ENCODE measurements around the gene PPP4C. TPM values are rescaled to one million over a fixed set of nuclear protein-coding genes. Genes with fewer than 3 reads are reported as not detected.

The PPP4C gene
- polyA plus RNA-seq, 1 donor from 2014 or later = 173 TPM

- H3K36me3 ChIP-seq (ENCODE audit: insufficient read depth, low read length) = no peaks in the 10 kb centered on the region
- no peaks in the 10 kb centered on the region for H3K9me2 ChIP-seq (ENCODE audit: insufficient read depth, low read length)
- H3K9me3 ChIP-seq (ENCODE audit: low read length) = no peaks in the 10 kb centered on the region
- peak overlapping the region; percentile 65 for H2AFZ ChIP-seq (ENCODE audit: low read depth, low read length)
- peak overlapping the region; percentile 80 for H3K27ac ChIP-seq (ENCODE audit: low read length)
- H3F3A ChIP-seq (ENCODE audit: insufficient read depth, low read length, poor library complexity, severe bottlenecking) = no peaks in the 10 kb centered on the region
- H3K79me2 ChIP-seq (replicated peaks; ENCODE audit: insufficient read depth, low read length) = peaks cover 32% of the 10 kb centered on the region
- no peaks in the 10 kb centered on the region for H4K20me1 ChIP-seq (ENCODE audit: insufficient read depth)
- no peaks in the 10 kb centered on the region for H3K27me3 ChIP-seq (ENCODE audit: insufficient read depth, low read depth, low read length)
- peak overlapping the region; percentile 99 for H3K4me3 ChIP-seq (ENCODE audit: low read length)
- peak overlapping the region; percentile 89 for H3K9ac ChIP-seq (ENCODE audit: low read length)
- TF ChIP-seq TAF1 (IDR thresholded peaks at IDR 0.05; ENCODE audit: low read depth) (no peak), POLR2AphosphoS5 (IDR thresholded peaks at IDR 0.05) (no peak), EP300 (conservative IDR thresholded peaks at IDR 0.05; ENCODE audit: poor library complexity, severe bottlenecking) (no peak), RAD21 (conservative IDR thresholded peaks at IDR 0.05) (no peak), EZH2 (IDR thresholded peaks at IDR 0.05; ENCODE audit: borderline replicate concordance, insufficient read depth, low read length, poor library complexity, severe bottlenecking) (no peak), SMC3 (conservative IDR thresholded peaks at IDR 0.05; ENCODE audit: poor library complexity) (no peak), REST (IDR thresholded peaks at IDR 0.05; ENCODE audit: borderline replicate concordance) (no peak), CTCF (IDR thresholded peaks at IDR 0.05; ENCODE audit: poor library complexity, severe bottlenecking) (no peak), MXI1 (conservative IDR thresholded peaks at IDR 0.05; ENCODE audit: poor library complexity, severe bottlenecking) (no peak)
- H3K4me2 ChIP-seq (ENCODE audit: low read length) = peak overlapping the region; percentile 98
Observed at GRCh38 chr16:30076276-30076791, 540 bp downstream of the PPP4C start.

GRCh38 chr16:30077656-30078055 is 1.9 kb downstream of the PPP4C start:
- peak overlapping the region; percentile 99 for H3K4me3 ChIP-seq (ENCODE audit: low read length)
- no peaks in the 10 kb centered on the region for H3K36me3 ChIP-seq (ENCODE audit: insufficient read depth, low read length)
- no peaks in the 10 kb centered on the region for H3K9me2 ChIP-seq (ENCODE audit: insufficient read depth, low read length)
- no peak overlapping the region for H3K4me2 ChIP-seq (ENCODE audit: low read length)
- H3K9me3 ChIP-seq (ENCODE audit: low read length) = no peaks in the 10 kb centered on the region
- H3K9ac ChIP-seq (ENCODE audit: low read length) = no peak overlapping the region
- TF ChIP-seq EP300 (conservative IDR thresholded peaks at IDR 0.05; ENCODE audit: poor library complexity, severe bottlenecking) (no peak), CTCF (IDR thresholded peaks at IDR 0.05; ENCODE audit: poor library complexity, severe bottlenecking) (no peak), POLR2AphosphoS5 (IDR thresholded peaks at IDR 0.05) (no peak), MXI1 (conservative IDR thresholded peaks at IDR 0.05; ENCODE audit: poor library complexity, severe bottlenecking) (no peak), EZH2 (IDR thresholded peaks at IDR 0.05; ENCODE audit: borderline replicate concordance, insufficient read depth, low read length, poor library complexity, severe bottlenecking) (no peak), TAF1 (IDR thresholded peaks at IDR 0.05; ENCODE audit: low read depth) (no peak), RAD21 (conservative IDR thresholded peaks at IDR 0.05) (no peak), SMC3 (conservative IDR thresholded peaks at IDR 0.05; ENCODE audit: poor library complexity) (no peak), REST (IDR thresholded peaks at IDR 0.05; ENCODE audit: borderline replicate concordance) (no peak)
- no peaks in the 10 kb centered on the region for H3F3A ChIP-seq (ENCODE audit: insufficient read depth, low read length, poor library complexity, severe bottlenecking)
- H3K27ac ChIP-seq (ENCODE audit: low read length) = no peak overlapping the region
- H4K20me1 ChIP-seq (ENCODE audit: insufficient read depth) = no peaks in the 10 kb centered on the region
- H3K27me3 ChIP-seq (ENCODE audit: insufficient read depth, low read depth, low read length) = no peaks in the 10 kb centered on the region
- H2AFZ ChIP-seq (ENCODE audit: low read depth, low read length) = no peak overlapping the region
- H3K79me2 ChIP-seq (replicated peaks; ENCODE audit: insufficient read depth, low read length) = peaks cover 32% of the 10 kb centered on the region

Data from neural cell (in vitro differentiated cells).